WERI-Rb-1 (cell line): ENCODE measurements around the gene ATG5.

Experiments
- DNase-seq: peaks from one replicate; pipeline ENCODE4 v3.0.0-alpha.2; 2020
- H3K27ac ChIP-seq: fragments of 250-450 bp; sonication (Bioruptor Pico); 2 replicates; pipeline ENCODE4 v1.5.1; 2020; ENCODE audit warnings: mild to moderate bottlenecking, moderate library complexity
- H3K27me3 ChIP-seq: fragments of 250-450 bp; sonication (Bioruptor Pico); 2 replicates; pipeline ENCODE4 v1.5.1; 2021; ENCODE audit warnings: mild to moderate bottlenecking, low read depth, moderate library complexity; ENCODE audit not compliant: insufficient read depth, severe bottlenecking
- H3K36me3 ChIP-seq: fragments of 250-450 bp; sonication (Bioruptor Pico); 2 replicates; pipeline ENCODE4 v1.5.1; 2020; ENCODE audit warnings: mild to moderate bottlenecking, moderate library complexity
- H3K4me3 ChIP-seq: 2 replicates; pipeline ENCODE4 v1.5.1; 2011; ENCODE audit warnings: low read depth, mild to moderate bottlenecking, control low read depth, low read length
- H3K9me3 ChIP-seq: fragments of 250-450 bp; sonication (Bioruptor Pico); 2 replicates; pipeline ENCODE4 v1.5.1; 2021; ENCODE audit warnings: mild to moderate bottlenecking, moderate library complexity; ENCODE audit not compliant: severe bottlenecking
- CTCF ChIP-seq: IDR thresholded peaks from 2 replicates; pipeline ENCODE4 v1.5.1; 2011; ENCODE audit warnings: low read depth, mild to moderate bottlenecking, control low read depth, inconsistent platforms, low read length

The ATG5 gene

GRCh38 chr6:106363401-106364138, 38.0 kb upstream of the ATG5 start:
- TF ChIP-seq CTCF, result no peak
- DNase-seq, result no peak
- H3K4me3 ChIP-seq, result no peak overlapping the region
- H3K27ac ChIP-seq, result no peak overlapping the region
- H3K27me3 ChIP-seq, result no peaks in the 10 kb centered on the region
- H3K36me3 ChIP-seq, result no peaks in the 10 kb centered on the region
- H3K9me3 ChIP-seq, result peaks cover 2% of the 10 kb centered on the region

- Histone ChIP-seq H3K27me3 (no peaks in the 10 kb centered on the region), H3K27ac (no peak overlapping the region), H3K4me3 (no peak overlapping the region), H3K9me3 (peaks cover 2% of the 10 kb centered on the region), H3K36me3 (no peaks in the 10 kb centered on the region)
- TF ChIP-seq CTCF, result no peak
- DNase-seq, result no peak
Measured at GRCh38 chr6:106360989-106361430, 35.5 kb upstream of the ATG5 start.

GRCh38 chr6:106360410-106360988, 34.9 kb upstream of the ATG5 start, which contains the start of gene CRYBG1:
CRYBG1 (plus strand) TSS chr6:106360717; CDS start chr6:106360909, 192 bp downstream.
- peak; percentile 77 for DNase-seq
- Histone ChIP-seq H3K9me3 (peaks cover 2% of the 10 kb centered on the region), H3K4me3 (peak within 1 kb of the TSS; percentile 35), H3K27ac (no peak within 1 kb of the TSS), H3K36me3 (no peaks in the 10 kb centered on the region), H3K27me3 (no peaks in the 10 kb centered on the region)
- peak; percentile 89 for TF ChIP-seq CTCF

DNA sequence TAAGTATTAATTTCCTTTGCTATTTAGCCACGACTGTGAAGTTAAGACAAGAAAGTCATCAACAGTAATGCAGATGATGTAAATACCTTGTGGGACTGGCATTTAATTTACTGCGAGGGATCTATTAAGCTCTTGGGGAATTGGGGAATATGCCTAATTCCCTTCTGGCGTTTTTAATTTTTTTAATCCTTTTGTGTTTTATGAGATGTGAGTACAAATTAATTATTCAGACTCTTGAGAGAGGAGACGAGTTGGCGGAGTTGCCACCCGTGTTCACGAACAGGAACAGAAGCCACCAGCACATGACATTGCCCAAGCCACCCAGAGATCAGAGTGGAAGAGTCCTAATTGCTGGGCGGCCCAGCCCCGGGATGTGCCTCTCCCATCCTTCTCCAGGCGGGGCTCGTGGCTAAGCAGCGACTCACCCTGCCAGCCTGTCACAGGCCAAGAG, 34.4 kb upstream of the ATG5 start:
- no peak for TF ChIP-seq CTCF
- Histone ChIP-seq H3K4me3 (peak overlapping the region; percentile 35), H3K36me3 (no peaks in the 10 kb centered on the region), H3K27me3 (no peaks in the 10 kb centered on the region), H3K27ac (no peak overlapping the region), H3K9me3 (peaks cover 2% of the 10 kb centered on the region)
- no peak for DNase-seq

- no peak for DNase-seq
- Histone ChIP-seq H3K27ac (no peak overlapping the region), H3K27me3 (no peaks in the 10 kb centered on the region), H3K4me3 (no peak overlapping the region), H3K9me3 (peaks cover 2% of the 10 kb centered on the region), H3K36me3 (no peaks in the 10 kb centered on the region)
- no peak for TF ChIP-seq CTCF
Measured at GRCh38 chr6:106356378-106356777, 30.8 kb upstream of the ATG5 start.
